Right renal pelvis (tissue), 4 donors: ENCODE results near the gene IL10RA. TPM values are rescaled to one million over a fixed set of nuclear protein-coding genes. Genes with fewer than 3 reads are reported as not detected.
"Not testable (repeated sequence)": the region's sequence is repeated elsewhere in the genome, so short reads cannot be mapped to it uniquely, and the experiment has no call there.

ENCODE experiments used
- DNase-seq, 4 donors: peaks; one replicate each; pipeline ENCODE4 v3.0.0-alpha.2; 2013; ENCODE audit warnings: low read depth in 4 of 4, low spot score in 3 of 4, missing footprints in 1 of 4
- polyA plus RNA-seq, 4 donors: library from polyadenylated mRNA; unstranded; fragments of 120-200 nt; gene quantifications; one replicate each; pipeline ENCODE4 v1.2.1, GENCODE V29; 2013; ENCODE audit not compliant: insufficient read length in 4 of 4

IL10RA gene
- polyA plus RNA-seq, 4 donors = 2.6 to 3.1 (median 2.8) TPM

DNA sequence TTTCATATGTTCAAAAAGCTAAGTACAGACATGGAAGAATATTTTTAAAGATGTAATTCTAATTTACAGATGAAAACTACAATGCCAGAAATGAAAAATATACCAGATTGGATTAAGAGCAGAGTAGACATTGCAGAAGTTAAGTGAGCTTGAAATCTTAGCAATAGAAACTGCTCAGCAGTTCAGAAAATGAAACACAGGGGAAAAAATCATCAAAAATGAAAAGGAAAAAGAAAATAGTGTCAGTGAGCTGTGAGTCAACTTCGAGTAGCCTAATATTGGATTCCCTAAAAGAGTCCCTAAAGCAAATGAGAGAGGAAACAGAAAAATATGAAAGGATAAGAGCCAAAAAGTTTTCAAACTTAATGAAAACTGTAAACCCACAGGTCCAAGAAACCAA is 25.8 kb upstream of the IL10RA start:
- no peak for DNase-seq

DNA sequence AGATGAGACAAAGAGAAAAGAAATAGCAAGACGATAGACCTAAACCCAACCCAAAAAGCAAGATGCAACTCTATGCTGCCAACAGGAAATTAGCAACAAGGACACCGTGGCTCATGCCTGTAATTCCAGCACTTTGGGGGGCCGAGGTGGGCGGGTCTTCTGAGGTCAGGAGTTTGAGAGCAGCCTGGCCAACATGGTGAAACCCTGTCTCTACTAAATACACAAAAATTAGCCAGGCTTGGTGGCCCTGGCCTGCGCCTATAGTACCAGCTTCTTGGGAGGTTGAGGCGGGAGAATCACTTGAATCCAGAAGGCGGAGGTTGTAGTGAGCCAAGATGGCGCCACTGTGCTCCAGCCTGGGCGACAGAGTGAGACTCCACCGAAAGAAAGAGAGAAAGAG is 24.3 kb upstream of the IL10RA start:
- no peak for DNase-seq

DNA sequence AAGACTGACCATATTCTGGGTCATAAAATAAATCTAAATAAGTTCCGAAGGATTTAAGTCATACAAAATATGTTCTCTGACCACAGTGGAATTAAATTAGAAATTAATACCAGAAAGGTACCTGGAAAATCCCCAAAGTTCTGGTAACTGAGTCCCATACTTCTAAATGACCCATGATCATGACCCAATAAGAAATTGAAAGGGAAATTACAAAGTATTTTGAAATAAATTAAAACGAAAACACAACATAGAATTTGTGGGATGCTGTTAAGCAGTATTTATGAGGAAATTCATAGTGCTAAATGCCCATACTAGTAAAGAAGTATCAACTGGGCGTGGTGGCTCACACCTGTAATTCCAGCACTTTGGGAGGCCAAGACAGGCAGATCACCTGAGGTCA is 23.4 kb upstream of the IL10RA start:
- no peak for DNase-seq

DNA sequence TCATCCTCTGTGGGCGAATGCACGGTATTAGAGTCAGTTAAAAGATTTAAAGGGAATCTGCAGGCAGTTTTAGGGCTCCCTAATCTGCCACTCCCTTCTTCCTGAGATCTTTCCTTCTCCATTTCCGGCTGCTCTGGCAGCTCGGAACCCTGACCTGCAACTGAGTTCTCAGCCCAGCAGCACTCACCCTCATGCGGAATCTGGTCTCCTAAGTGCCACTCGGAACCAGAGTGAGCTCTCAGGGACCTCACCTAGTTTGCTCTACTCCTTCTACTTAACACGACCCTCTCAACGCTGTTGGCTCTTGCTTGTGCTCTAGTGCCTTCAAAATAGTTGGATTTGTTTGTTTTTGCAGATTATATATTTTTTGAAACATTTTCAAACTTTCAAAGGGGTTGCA is 19.3 kb upstream of the IL10RA start:
- DNase-seq = no peak

DNA sequence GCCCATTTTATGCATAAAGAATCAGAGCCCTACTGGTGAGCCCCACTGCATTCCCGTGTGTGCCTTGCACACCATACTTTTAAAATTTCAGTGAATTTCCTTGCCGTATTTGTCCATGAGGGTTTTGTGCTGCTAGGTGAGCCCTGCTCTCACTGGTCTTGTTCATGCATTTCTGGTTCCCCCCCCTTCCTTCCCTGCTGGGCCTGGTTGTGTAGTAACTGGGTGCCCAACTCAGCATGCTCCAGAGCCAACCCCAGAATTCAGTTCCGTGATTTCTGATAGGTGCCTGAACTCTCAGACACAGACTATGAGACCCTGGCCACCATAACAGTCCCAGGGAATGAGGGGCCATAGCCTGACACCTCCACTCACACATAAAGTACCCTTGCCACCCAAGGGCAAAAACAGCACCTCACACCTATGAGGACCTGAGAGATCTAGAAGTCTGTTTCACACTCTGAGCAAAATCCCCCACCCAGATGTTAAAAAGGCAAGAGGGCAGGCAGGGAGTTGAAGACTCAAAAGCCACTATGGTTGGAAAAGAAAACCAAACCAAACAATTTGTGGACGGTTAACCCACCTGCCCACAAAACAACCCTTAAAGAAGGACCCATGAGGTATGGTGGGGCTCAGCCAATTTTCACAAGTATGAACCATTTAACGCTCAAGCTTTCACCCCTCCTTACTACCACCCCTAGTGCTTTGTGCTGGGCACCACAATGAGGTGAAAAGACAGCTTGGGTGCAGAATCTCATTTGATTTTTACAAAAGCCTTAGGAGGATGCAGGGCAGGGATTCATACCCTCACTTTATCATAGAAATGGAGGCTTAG is 16.8 kb upstream of the IL10RA start:
- no peak for DNase-seq

DNA sequence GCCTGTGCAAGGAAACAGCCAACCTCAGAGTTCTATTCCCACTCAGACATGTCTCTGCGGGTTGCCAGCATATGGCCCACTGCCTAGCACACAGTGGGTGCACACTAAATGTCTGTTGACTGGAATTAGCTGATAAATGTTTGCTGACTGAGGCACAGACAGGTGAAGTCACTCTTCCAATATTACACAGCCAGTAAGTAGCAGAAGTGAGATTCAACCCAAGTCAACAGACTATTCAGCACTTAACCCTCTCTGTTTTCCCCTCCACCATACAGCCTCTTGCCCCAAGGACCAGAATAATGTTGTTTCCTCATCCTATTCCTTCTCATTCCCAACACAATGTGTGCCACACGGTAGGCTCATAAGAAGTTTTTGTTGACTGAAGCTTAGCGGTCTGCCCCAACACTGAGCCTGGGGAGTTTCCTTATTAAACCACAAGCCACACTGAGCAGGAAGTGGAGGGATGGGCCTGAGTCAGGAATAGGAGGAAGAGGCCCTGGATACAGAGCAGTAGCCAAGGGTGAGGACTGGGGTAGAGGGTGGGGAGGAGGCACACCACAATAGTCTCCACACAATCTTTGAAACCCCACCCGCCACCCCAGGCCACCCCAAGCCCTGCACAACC is 15.7 kb upstream of the IL10RA start:
- no peak for DNase-seq

DNA sequence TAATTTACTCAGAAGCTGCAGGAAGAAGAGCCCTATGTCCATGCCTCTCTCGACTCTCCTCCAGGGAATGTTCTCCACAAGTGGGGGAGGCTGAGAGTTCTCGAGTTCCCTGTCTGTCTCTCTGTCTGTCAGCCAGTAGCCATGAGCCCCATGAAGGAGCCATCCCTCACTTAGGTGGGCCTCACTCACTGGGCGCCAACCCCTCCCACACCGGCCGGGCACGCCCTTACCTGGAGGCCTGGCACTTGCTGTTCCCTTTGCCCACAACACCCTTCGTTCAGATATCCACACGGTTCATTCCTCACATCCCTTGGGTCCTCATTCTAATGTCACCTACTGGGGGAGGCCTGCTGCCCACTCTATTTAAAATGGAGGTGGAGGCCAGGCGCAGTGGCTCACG is 14.2 kb upstream of the IL10RA start:
- no peak for DNase-seq

DNA sequence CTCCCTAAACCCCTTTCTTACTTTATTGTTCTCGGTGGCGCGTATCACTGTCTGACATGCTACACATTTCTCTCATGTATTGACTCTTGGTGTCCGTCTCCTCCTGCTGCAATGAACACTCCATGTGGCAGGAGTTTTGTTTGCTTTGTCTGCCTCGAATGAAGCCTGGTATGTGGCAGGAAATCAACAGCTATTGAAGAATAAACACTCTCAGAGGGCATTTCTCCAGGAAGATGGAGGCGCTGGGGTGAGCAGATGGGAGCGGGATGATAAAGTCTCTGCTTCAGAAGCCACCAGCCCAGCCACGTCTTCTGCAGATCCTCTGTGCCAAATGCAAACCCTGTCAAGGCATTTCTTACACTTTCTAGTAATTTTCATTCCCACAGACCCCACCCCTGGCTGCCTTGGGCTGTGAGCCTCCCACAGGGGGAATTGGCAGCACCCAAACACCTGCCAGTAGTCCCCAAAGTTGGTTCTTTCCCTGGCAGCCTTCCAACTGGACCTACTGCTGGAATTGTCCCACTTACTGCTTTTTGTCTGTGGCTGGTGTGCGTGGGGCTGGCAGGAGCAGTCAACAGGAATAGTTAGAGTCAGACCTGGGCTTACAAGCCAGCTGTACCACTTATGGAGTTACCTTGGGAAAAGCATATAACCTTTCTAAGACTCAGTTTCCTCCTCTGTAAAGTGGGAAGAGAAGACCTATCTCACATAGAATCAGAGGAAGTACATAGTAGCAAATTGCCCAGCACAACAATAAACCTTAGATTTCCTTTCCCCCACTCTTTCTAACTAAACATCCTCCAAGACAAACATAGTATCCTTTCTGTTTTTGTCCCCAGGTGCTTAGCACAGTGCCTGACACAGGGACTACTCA is 13.3 kb upstream of the IL10RA start:
- no peak for DNase-seq

DNA sequence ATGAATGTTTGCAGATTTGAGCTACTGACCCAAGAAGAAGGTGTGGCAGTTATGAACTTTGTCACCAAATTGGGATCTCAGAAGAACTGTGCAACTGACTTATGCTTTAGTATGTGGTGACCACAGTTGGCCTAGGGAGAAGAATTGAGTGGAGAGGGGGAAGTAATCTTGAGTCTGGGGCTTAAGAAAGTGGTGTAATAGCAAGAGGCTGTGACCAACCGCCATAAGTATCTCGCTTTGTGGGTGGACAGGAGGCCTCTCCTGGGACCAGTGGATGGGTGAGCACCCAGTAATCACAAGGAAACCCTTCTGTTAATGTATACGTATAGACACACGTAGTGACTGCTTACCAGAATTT is 12.7 kb upstream of the IL10RA start:
- DNase-seq = no peak

DNA sequence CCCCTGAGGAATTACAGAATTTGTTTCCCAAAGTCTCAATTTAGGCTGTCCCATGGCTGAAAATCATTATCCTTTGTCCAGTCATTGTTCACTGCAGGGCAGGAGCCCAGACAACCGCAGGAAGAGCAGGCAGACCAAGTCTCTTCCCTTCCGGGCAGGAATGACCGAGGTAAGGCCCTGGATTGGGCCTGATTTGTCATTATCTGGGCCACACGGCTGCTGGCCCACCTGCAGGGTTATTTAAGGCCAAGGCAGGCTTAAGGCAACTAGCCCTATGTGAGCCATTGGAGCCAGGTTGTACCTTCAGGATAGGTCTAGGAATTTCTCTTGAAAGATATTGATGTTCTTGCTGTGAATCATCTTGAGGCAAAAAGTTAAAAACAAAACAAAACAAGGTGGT is 9.7 kb upstream of the IL10RA start:
- no peak for DNase-seq

DNA sequence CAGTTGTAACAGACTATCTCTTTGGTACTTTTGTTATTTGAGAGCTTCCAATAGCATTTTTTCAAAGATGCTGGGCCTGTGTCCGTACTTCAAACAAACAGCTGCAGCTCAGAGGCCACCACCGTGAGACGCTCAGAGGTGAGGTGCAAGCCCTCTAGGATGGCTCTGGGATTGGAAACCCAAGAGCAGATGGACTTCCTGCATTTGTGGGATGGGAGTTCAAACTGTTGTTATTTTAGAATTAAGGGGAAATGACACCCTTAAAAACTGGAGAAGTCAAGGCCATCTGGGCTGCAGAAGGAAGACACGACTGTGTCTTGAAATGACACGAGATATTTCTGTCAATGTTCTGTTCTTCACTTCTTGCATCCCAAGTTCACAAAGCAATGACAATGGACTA is 9.2 kb upstream of the IL10RA start:
- no peak for DNase-seq

DNA sequence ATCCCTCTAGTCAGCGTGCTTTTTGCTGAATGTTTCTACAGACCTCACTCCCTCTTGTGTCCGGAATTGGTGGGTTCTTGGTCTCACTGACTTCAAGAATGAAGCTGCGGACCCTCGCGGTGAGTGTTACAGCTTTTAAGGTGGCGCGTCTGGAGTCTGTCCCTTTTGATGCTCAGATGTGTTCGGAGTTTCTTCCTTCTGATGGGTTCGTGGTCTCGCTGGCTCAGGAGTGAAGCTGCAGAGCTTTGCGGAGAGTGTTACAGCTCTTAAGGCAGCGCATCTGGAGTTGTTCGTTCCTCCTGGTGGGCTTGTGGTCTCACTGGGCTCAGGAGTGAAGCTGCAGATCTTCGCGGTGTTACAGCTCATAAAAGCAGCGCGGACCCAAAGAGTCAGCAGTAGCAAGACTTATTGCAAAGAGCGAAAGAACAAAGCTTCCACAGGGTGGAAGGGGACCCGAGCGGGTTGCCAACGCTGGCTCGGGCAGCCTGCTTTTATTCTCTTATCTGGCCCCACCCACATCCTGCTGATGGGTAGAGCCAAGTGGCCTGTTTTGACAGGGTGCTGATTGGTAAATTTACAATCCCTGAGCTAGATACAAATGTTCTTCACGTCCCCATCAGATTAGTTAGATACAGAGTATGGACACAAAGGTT is 8.5 kb upstream of the IL10RA start:
- DNase-seq = not testable (repeated sequence)

DNA sequence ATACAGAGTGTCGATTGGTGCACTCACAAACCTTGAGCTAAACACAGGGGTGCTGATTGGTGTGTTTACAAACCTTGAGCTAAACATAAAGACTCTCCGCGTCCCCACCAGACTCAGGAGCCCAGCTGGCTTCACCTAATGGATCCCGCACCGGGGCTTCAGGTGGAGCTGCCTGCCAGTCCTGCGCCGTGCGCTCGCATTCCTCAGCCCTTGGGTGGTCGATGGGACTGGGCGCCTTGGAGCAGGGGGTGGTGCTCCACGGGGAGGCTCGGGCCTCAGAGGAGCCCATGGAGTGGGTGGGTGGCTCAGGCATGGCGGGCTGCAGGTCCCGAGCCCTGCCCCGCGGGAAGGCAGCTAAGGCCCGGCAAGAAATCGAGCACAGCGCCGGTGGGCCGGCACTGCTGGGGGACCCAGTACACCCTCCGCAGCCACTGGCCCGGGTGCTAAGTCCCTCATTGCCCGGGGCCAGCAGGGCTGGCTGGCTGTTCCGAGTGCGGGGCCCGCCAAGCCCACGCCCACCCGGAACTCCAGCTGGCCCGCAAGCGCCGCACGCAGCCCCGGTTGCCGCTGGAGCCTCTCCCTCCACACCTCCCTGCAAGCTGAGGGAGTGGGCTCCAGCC is 7.8 kb upstream of the IL10RA start:
- not testable (repeated sequence) for DNase-seq

DNA sequence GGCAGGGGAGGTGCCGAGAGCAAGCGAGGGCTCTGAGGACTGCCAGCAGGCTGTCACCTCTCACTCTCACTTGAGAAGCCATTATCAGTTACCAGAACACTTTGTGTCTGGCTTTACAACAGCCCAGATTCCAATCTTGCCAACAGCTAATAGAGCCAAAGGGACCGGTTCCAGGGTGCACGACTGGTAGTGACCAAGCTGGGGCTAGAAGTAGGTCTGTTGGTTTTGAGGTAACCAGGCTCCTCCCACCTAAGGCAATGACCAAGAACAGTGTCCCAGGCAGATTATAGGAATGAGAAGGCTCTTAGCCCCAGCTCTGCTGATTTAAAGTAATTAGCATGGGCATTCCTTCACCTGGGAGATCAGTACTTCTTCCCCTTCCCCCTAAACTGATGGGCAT is 7.2 kb upstream of the IL10RA start:
- no peak for DNase-seq

DNA sequence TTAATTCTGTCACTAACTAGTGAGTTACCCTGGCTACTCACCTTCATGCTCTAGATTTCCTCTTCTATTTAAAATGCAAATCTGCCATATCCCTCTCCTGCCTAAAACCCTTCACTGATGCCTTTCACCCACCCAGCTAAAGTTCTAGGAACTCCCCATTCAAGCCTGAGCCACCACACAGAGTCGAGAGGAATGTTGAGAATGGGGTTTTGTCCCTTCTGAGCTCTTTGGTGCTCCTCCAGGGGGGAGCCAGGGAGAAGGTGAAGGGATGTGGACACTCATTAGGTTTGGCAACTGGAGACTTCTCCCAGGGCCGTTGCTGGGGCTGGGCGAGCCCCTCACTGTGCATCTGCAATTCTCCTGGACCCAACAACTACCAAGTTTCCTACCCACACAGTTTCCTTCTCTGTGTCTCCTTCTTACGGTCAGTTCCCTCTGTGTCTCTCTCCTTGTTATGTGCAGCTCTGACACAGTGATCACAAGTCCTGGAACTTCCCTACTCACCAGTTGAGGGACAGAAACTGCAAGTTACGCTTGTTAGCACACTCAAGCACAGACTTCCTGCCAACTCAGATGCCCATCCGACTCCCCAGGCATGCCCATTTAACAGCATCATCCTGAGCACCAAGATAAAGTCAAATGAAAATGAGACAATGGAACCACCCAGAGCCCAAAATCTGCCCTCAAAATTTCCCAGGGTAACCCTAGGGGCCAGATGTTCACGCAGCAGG is 6.5 kb upstream of the IL10RA start:
- DNase-seq = no peak

DNA sequence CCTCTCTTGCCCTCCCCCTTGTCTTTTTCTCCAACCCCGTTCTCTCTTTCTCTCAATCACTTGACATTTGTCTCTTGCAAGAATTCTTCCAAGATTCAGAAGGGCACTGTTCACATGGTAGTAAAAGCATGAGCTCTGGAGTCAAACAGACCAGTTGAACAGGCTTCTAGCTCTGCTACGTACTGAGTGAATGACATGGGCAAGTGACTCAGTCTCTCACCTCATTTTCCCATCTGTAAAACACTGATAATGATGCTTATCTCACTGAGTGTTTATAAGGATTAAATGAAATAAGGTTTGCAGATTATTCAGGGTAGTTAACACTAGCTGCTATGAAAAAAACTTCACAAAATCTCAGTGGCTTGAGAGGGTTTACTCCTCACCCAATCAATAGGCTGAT is 5.9 kb upstream of the IL10RA start:
- DNase-seq = no peak

DNA sequence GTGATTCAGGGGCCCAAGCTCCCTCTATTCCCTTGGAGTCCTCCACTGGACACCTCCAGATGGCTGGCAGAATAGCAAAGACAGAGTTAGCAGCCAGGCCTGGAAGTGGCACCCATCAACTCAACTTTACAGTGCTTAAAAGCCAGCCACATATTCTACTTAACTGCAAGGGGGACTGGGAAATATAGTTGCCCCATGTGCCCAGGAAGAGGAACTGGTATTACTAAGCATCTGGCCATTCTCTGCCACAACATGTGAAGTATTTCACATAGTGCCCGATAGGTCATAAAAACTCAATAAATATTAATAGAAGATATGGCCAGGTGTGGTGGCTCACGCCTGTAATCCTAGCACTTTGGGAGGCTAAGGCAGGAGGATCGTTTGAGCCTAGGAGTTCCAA is 5.5 kb upstream of the IL10RA start:
- DNase-seq = no peak

DNA sequence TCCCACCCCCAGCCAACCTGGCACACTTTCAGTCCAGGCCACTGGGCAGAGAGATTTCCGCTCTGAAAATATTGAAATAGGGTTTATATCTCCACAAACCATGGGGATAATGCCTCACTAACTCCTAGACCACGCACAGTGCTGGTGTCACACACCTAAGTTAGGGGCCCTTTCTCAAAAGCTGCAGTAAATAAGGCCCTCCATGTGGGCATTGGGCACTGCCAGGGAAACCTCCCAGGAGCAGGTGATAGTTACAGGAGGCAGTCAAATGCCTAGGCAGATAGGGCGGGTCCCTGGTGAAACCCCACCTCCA is 3.1 kb upstream of the IL10RA start:
- DNase-seq = no peak

DNA sequence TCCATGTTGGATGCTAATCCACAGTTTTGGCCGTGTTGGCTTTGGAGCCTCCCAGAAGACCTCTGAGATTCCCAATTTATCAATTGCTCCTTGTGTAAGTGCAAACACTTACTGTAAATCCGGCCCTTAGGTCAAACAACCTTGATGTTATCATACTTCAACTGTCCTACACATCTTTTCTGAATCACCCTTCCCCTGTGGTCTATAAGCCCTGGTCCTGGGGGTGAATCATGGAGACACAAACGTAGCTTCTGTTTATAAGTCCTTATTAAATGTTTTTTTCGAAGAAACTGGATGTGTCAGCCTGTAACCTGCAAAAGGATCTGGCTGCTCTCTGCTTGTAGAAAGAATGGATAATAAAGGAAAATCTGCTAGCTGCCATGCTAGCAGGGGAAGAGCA is 1.7 kb upstream of the IL10RA start:
- no peak for DNase-seq

DNA sequence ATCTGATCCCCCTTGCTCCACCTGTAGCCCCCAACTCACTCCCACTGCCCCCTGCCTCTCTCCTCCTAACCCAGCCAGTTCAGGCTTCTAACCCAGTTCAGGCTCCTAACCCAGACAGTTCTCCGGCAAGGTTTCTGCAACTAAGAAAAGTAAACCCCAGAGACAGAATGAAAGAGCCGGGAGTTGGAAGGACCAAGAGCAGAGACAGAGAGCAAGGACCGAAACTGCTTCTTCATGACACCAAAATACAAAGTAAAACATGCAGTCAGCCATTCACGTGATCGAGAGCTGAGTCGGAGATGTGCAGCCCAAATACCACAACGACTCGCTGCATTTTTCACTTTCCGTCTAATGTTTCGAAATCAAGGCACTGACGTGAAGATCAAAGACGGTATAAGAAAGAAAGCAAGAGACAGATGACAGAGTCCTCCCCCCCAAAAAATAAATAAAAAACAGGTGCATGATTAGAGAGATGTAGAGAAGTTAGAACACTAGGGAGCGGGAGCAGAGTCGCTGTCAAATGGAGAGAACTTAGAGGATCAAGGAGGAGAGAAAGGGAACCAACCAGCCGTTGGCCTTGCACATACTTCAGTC is 884 bp downstream of the IL10RA start:
- no peak for DNase-seq
